Loucy (cell line): ENCODE data around the gene RBM10.
A peak's percentile ranks its signal among the peaks of the same experiment; 100 is the strongest.
"Not testable (repeated sequence)": the region's sequence is repeated elsewhere in the genome, so short reads cannot be mapped to it uniquely, and the experiment has no call there.

Experiments used
- H2AFZ ChIP-seq: fragments of 200-600 bp; sonication (generic); 2 replicates; pipeline ENCODE4 v1.6.0; 2016; ENCODE audit warnings: antibody characterized with exemption, mild to moderate bottlenecking, low read length, moderate library complexity
- H3F3A ChIP-seq: fragments of 200-600 bp; 2 replicates; pipeline ENCODE4 v1.6.0; 2016; ENCODE audit warnings: antibody characterized with exemption, low read depth, mild to moderate bottlenecking
- H3K27me3 ChIP-seq: fragments of 200-600 bp; sonication (generic); 2 replicates; pipeline ENCODE4 v1.6.1; 2014; ENCODE audit warnings: low read length, mild to moderate bottlenecking; ENCODE audit not compliant: insufficient read depth, poor library complexity, severe bottlenecking
- H3K36me3 ChIP-seq: fragments of 200-600 bp; sonication (generic); 2 replicates; pipeline ENCODE4 v1.6.1; 2016; ENCODE audit warnings: low read length; ENCODE audit not compliant: insufficient read depth
- H3K4me1 ChIP-seq: fragments of 200-600 bp; sonication (generic); 2 replicates; pipeline ENCODE4 v1.5.1; 2014; ENCODE audit warnings: low read length, mild to moderate bottlenecking; ENCODE audit not compliant: insufficient read depth, poor library complexity, severe bottlenecking
- H3K4me2 ChIP-seq: fragments of 200-600 bp; sonication (generic); 2 replicates; pipeline ENCODE4 v1.6.0; 2014; ENCODE audit warnings: antibody characterized with exemption, low read length, low read depth, mild to moderate bottlenecking; ENCODE audit not compliant: poor library complexity, severe bottlenecking
- H3K4me3 ChIP-seq: fragments of 200-600 bp; sonication (generic); 2 replicates; pipeline ENCODE4 v1.5.1; 2014; ENCODE audit warnings: low read length, mild to moderate bottlenecking, mixed read lengths; ENCODE audit not compliant: poor library complexity, severe bottlenecking
- H3K79me2 ChIP-seq: fragments of 200-600 bp; sonication (generic); 2 replicates; pipeline ENCODE4 v1.6.1; 2014; ENCODE audit warnings: low read length; ENCODE audit not compliant: insufficient read depth
- H3K9ac ChIP-seq: fragments of 200-600 bp; sonication (generic); 2 replicates; pipeline ENCODE4 v1.6.0; 2014; ENCODE audit warnings: mild to moderate bottlenecking, low read depth, low read length, moderate library complexity; ENCODE audit not compliant: poor library complexity, severe bottlenecking
- H3K9me2 ChIP-seq: fragments of 200-600 bp; sonication (generic); replicated peaks from 2 replicates; pipeline ENCODE4 v1.6.1; 2016; ENCODE audit warnings: low read depth, low read length, mixed read lengths
- H3K9me3 ChIP-seq: fragments of 200-600 bp; sonication (generic); 2 replicates; pipeline ENCODE4 v1.6.1; 2014; ENCODE audit warnings: mild to moderate bottlenecking, antibody characterized with exemption, low read length, low read depth; ENCODE audit not compliant: insufficient read depth
- H4K20me1 ChIP-seq: fragments of 200-600 bp; sonication (generic); 2 replicates; pipeline ENCODE4 v1.6.0; 2014; ENCODE audit warnings: antibody characterized with exemption, low read length, mild to moderate bottlenecking; ENCODE audit not compliant: insufficient read depth, poor library complexity, severe bottlenecking
- CTCF ChIP-seq: fragments of 200-600 bp; sonication (generic); conservative IDR thresholded peaks from 2 replicates; pipeline ENCODE4 v1.5.1; 2014; ENCODE audit warnings: mild to moderate bottlenecking, antibody characterized with exemption, low read length
- EZH2phosphoT487 ChIP-seq: fragments of 200-600 bp; IDR thresholded peaks from 2 replicates; pipeline ENCODE4 v1.6.1; 2018; ENCODE audit warnings: antibody characterized with exemption, mild to moderate bottlenecking, moderate library complexity, borderline replicate concordance

The RBM10 gene

GRCh38 chrX:47129157-47129898 lies 15.7 kb upstream of the RBM10 start:
- Histone ChIP-seq H3K9ac (peak overlapping the region; percentile 66), H3K79me2 (peaks cover 7% of the 10 kb centered on the region), H3K27me3 (no peaks in the 10 kb centered on the region), H3F3A (no peaks in the 10 kb centered on the region), H4K20me1 (no peaks in the 10 kb centered on the region), H3K4me2 (peak overlapping the region; percentile 59), H2AFZ (peak overlapping the region; percentile 96), H3K9me3 (no peaks in the 10 kb centered on the region), H3K4me3 (peak overlapping the region; percentile 82), H3K4me1 (no peaks in the 10 kb centered on the region), H3K9me2 (no peaks in the 10 kb centered on the region), H3K36me3 (no peaks in the 10 kb centered on the region)
- TF ChIP-seq CTCF = no peak
- no peak for TF ChIP-seq EZH2phosphoT487

- Histone ChIP-seq H3K9me3 (no peaks in the 10 kb centered on the region), H3K9ac (peak overlapping the region; percentile 66), H3K4me3 (peak overlapping the region; percentile 82)
Observed at GRCh38 chrX:47129899-47130358, 15.1 kb upstream of the RBM10 start.

GRCh38 chrX:47133493-47133892 lies 11.5 kb upstream of the RBM10 start:
- no peak overlapping the region for H3K4me3 ChIP-seq
- H4K20me1 ChIP-seq = no peaks in the 10 kb centered on the region
- no peak for TF ChIP-seq CTCF
- no peaks in the 10 kb centered on the region for H3K4me1 ChIP-seq
- H3K4me2 ChIP-seq = no peak overlapping the region
- no peaks in the 10 kb centered on the region for H3K9me3 ChIP-seq
- no peaks in the 10 kb centered on the region for H3K27me3 ChIP-seq
- H3K9me2 ChIP-seq = no peaks in the 10 kb centered on the region
- no peaks in the 10 kb centered on the region for H3F3A ChIP-seq
- no peak overlapping the region for H3K9ac ChIP-seq
- H3K36me3 ChIP-seq = no peaks in the 10 kb centered on the region
- no peak overlapping the region for H2AFZ ChIP-seq
- peaks cover 7% of the 10 kb centered on the region for H3K79me2 ChIP-seq

More at GRCh38 chrX:47129899-47130358, 15.1 kb upstream of the RBM10 start:
- Histone ChIP-seq H3K4me2 (peak overlapping the region; percentile 59), H3K9me2 (no peaks in the 10 kb centered on the region), H3K27me3 (no peaks in the 10 kb centered on the region), H4K20me1 (no peaks in the 10 kb centered on the region), H3K79me2 (peaks cover 7% of the 10 kb centered on the region), H3K36me3 (no peaks in the 10 kb centered on the region), H3K4me1 (no peaks in the 10 kb centered on the region), H3F3A (no peaks in the 10 kb centered on the region), H2AFZ (no peak overlapping the region)
- no peak for TF ChIP-seq EZH2phosphoT487

GRCh38 chrX:47135650-47136049 lies 9.4 kb upstream of the RBM10 start:
- not testable (repeated sequence) for H3K9ac ChIP-seq, H3K4me1 ChIP-seq, H3K79me2 ChIP-seq, H3K27me3 ChIP-seq, H3K9me3 ChIP-seq, H3F3A ChIP-seq, H3K9me2 ChIP-seq, H4K20me1 ChIP-seq, H2AFZ ChIP-seq, H3K4me3 ChIP-seq, H3K4me2 ChIP-seq, H3K36me3 ChIP-seq
